Osteocyte (in vitro differentiated cells): ENCODE results near the gene C13orf42. TPM values are rescaled to one million over a fixed set of nuclear protein-coding genes. Genes with fewer than 3 reads are reported as not detected.

ENCODE experiments used
- DNase-seq: peaks from one replicate; pipeline ENCODE4 v3.0.0; 2021; ENCODE audit warnings: mixed read lengths; ENCODE audit not compliant: unreplicated experiment; ENCODE audit errors: extremely low spot score
- H3K27ac Mint-ChIP-seq: one replicate; pipeline ENCODE4 v1.8.0; 2021; ENCODE audit warnings: mild to moderate bottlenecking, mixed read lengths; ENCODE audit not compliant: unreplicated experiment
- H3K27me3 Mint-ChIP-seq: one replicate; pipeline ENCODE4 v1.8.0; 2021; ENCODE audit warnings: mixed read lengths; ENCODE audit not compliant: unreplicated experiment
- H3K36me3 Mint-ChIP-seq: one replicate; pipeline ENCODE4 v1.8.0; 2021; ENCODE audit warnings: mixed read lengths; ENCODE audit not compliant: unreplicated experiment
- H3K4me1 Mint-ChIP-seq: one replicate; pipeline ENCODE4 v1.8.0; 2021; ENCODE audit warnings: mixed read lengths; ENCODE audit not compliant: unreplicated experiment
- H3K4me3 Mint-ChIP-seq: one replicate; pipeline ENCODE4 v1.8.0; 2021; ENCODE audit warnings: mild to moderate bottlenecking, moderate library complexity, mixed read lengths; ENCODE audit not compliant: unreplicated experiment
- H3K9me3 Mint-ChIP-seq: one replicate; pipeline ENCODE4 v1.8.0; 2021; ENCODE audit warnings: mixed read lengths; ENCODE audit not compliant: unreplicated experiment
- total RNA-seq: library from RNA; stranded (reverse); gene quantifications from 2 replicates; pipeline ENCODE4 v1.2.1, GENCODE V29; 2021
- TF ChIP-seq, protein P1 (sequence below): fragments of 200-600 bp; sonication (generic); IDR thresholded peaks from 2 replicates; pipeline ENCODE4 v1.5.0; 2021; ENCODE audit warnings: antibody characterized with exemption, mild to moderate bottlenecking, moderate library complexity

Gene C13orf42
- total RNA-seq, 1 donor from 2014 or later: not detected

DNA sequence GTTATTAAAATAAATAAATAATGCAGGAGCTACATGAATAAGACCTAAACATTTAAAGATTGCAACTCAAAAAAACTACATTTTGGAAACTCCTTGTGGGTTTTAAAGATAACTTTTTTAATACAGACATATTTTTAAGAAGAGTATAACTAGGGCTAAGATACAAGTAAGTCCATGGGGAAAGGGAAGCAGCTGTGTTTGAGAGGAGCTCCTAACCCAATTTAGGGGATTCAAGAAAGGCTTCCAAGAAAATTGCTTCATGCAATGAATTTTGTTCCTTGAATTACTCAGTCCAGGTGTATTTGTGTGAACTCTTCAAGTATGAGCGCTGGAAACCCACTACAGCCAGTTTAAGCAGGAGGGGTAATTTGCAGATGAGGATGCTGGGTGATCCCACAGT lies 44.1 kb upstream of the C13orf42 start:
- Mint-ChIP-seq H3K4me1 (peaks cover 5% of the 10 kb centered on the region), H3K4me3 (no peak overlapping the region), H3K27me3 (peaks cover 23% of the 10 kb centered on the region), H3K9me3 (no peaks in the 10 kb centered on the region), H3K36me3 (no peaks in the 10 kb centered on the region), H3K27ac (no peak overlapping the region)
- peak; percentile 36 for DNase-seq
- TF ChIP-seq, protein P1, sequence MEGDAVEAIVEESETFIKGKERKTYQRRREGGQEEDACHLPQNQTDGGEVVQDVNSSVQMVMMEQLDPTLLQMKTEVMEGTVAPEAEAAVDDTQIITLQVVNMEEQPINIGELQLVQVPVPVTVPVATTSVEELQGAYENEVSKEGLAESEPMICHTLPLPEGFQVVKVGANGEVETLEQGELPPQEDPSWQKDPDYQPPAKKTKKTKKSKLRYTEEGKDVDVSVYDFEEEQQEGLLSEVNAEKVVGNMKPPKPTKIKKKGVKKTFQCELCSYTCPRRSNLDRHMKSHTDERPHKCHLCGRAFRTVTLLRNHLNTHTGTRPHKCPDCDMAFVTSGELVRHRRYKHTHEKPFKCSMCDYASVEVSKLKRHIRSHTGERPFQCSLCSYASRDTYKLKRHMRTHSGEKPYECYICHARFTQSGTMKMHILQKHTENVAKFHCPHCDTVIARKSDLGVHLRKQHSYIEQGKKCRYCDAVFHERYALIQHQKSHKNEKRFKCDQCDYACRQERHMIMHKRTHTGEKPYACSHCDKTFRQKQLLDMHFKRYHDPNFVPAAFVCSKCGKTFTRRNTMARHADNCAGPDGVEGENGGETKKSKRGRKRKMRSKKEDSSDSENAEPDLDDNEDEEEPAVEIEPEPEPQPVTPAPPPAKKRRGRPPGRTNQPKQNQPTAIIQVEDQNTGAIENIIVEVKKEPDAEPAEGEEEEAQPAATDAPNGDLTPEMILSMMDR: no peak

DNA sequence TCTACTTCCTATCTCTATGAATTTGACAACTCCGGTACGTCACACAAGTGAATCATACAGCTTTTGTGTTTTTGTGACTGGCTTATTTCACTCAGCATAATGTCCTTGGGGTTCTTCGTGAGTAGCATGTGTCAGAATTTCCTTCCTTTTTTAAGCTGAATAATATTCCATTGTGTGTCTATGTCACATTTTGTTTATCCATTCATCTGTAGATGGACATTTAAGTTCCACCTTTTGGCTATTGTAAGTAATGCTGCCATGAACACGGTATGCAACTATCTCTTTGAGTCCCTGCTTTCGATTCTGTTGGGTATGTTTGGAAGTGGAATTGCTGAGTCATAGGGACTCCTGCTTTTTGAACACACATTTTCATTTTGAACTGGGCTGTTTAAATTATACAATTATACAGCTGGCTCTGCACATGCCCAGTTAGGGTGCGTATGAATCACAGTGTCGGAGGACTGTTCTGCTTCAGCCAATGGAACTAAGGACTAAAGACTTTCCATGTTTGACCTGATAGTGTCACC lies 43.0 kb upstream of the C13orf42 start:
- Mint-ChIP-seq H3K27me3 (peaks cover 33% of the 10 kb centered on the region), H3K27ac (no peak overlapping the region), H3K9me3 (no peaks in the 10 kb centered on the region), H3K4me1 (peaks cover 5% of the 10 kb centered on the region), H3K36me3 (no peaks in the 10 kb centered on the region), H3K4me3 (no peak overlapping the region)
- DNase-seq: peak; percentile 19
- TF ChIP-seq, protein P1: no peak

DNA sequence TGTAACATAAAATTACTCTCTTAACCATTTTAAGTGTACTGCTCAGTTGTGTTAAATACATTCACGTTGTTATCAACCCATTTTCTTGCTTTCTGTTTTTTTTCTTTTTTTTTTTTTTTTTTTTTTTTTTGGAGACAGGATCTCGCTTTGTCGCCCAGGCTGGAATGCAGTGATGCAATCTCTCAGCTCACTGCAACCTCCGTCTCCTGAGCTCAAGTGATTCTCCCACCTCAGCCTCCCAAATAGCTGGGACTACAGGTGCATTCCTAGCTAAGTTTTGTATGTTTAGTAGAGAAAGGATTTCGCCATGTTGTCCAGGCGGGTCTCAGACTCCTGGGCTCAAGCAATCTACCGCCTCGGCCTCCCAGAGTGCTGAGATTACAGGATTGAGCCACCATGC lies 42.5 kb upstream of the C13orf42 start:
- Mint-ChIP-seq H3K4me3 (no peak overlapping the region), H3K27me3 (peaks cover 36% of the 10 kb centered on the region), H3K9me3 (no peaks in the 10 kb centered on the region), H3K27ac (no peak overlapping the region), H3K36me3 (no peaks in the 10 kb centered on the region), H3K4me1 (peaks cover 5% of the 10 kb centered on the region)
- TF ChIP-seq, protein P1: no peak
- DNase-seq: peak; percentile 25

DNA sequence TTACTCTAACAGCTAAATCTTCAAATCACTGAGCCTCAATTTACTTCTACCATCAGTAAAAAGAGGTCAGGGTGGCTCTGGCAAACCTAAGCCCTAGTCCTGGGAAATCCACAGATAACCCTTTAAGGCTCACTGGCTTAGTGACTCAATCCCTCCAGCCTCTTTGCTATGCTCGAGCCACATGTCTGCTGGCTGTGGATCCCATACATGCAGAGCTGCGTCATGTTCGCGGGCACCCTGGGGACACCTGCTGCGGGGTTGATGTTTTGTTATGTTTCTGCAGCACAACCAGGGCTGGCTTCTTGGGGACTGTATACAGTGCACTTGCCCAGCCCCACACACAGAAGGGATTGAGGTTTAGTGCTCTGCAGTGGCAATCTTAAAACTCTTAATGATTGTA lies 41.6 kb upstream of the C13orf42 start:
- Mint-ChIP-seq H3K4me1 (peaks cover 5% of the 10 kb centered on the region), H3K9me3 (no peaks in the 10 kb centered on the region), H3K4me3 (no peak overlapping the region), H3K27me3 (peaks cover 40% of the 10 kb centered on the region), H3K36me3 (no peaks in the 10 kb centered on the region), H3K27ac (no peak overlapping the region)
- TF ChIP-seq, protein P1: no peak
- DNase-seq: peak; percentile 62

DNA sequence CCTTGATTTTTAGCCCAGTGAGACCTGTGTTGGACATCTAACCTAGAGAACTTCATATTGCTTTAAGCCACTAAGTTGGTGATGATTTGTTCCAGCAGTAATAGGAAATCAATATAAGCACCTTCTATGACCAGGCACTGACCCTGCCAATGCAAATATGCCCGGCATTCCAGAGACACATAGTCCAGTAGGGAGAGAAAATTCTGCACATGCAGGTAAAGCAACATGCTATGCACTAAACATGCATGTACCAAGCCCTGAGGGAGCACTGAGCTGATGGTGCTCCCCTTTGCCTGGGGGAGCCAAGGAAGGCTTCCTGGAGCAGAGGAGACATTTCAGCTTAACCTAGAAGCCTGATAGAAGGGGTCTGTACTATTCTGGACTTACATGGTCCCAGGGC lies 40.4 kb upstream of the C13orf42 start:
- Mint-ChIP-seq H3K9me3 (no peaks in the 10 kb centered on the region), H3K4me3 (no peak overlapping the region)
- TF ChIP-seq, protein P1: no peak

More for the DNA sequence above, 40.4 kb upstream of the C13orf42 start:
- Mint-ChIP-seq H3K27ac (no peak overlapping the region), H3K27me3 (peaks cover 43% of the 10 kb centered on the region), H3K4me1 (peaks cover 5% of the 10 kb centered on the region), H3K36me3 (no peaks in the 10 kb centered on the region)
- DNase-seq: peak; percentile 34
